Measurements from ENCODE around the gene TPSG1. TPM values are rescaled to one million over a fixed set of nuclear protein-coding genes. Genes with fewer than 3 reads are reported as not detected.
"Not testable (repeated sequence)": the region's sequence is repeated elsewhere in the genome, so short reads cannot be mapped to it uniquely, and the experiment has no call there.

Gene TPSG1
- total RNA-seq, 3 donors from 2014 or later (not counting 1 experiment from before 2014, with no cell fraction given), result 0.40 TPM; not detected in 2

GRCh38 chr16:1271380-1271723 lies 46.3 kb upstream of the TPSG1 start:
- intact Hi-C loops (cut with micrococcal nuclease), result no loop called here
- H3K27me3 Mint-ChIP-seq (ENCODE audit: low read depth in 2 of 2), result peaks cover 0 to 17% of the 10 kb centered on the region in 2 donors
- H3K27ac Mint-ChIP-seq, result no peak overlapping the region
- Histone ChIP-seq H3K27ac (ENCODE audit: low read length) (no peak overlapping the region), H3K9me3 (ENCODE audit: control insufficient read depth, insufficient read depth, low read length) (no peaks in the 10 kb centered on the region), H3K36me3 (ENCODE audit: control insufficient read depth, insufficient read depth, low read length) (no peaks in the 10 kb centered on the region), H3K4me3 (ENCODE audit: low read length) (no peak overlapping the region), H3K27me3 (ENCODE audit: control insufficient read depth, insufficient read depth, low read length) (no peaks in the 10 kb centered on the region), H3K4me1 (ENCODE audit: control insufficient read depth, insufficient read depth, low read length) (peaks cover 5% of the 10 kb centered on the region)
- TF ChIP-seq CTCF (IDR thresholded peaks at IDR 0.05), result no peak
- no peaks in the 10 kb centered on the region for H3K36me3 Mint-ChIP-seq
- H3K4me3 Mint-ChIP-seq, result no peak overlapping the region
- WGBS (ENCODE audit: insufficient coverage), result 79% methylated on average over 12 of the region's 12 CpGs
- no peak for ATAC-seq
- H3K9me3 Mint-ChIP-seq, result no peaks in the 10 kb centered on the region
- no peak for DNase-seq
- peaks cover 0 to 10% of the 10 kb centered on the region in 2 donors for H3K4me1 Mint-ChIP-seq

- H3K27me3 ChIP-seq (ENCODE audit: control insufficient read depth, insufficient read depth, low read length); ATAC-seq; DNase-seq; H3K36me3 ChIP-seq (ENCODE audit: control insufficient read depth, insufficient read depth, low read length); intact Hi-C loops (cut with micrococcal nuclease); H3K27ac Mint-ChIP-seq; H3K9me3 Mint-ChIP-seq; H3K4me1 Mint-ChIP-seq; H3K9me3 ChIP-seq (ENCODE audit: control insufficient read depth, insufficient read depth, low read length); H3K4me1 ChIP-seq (ENCODE audit: control insufficient read depth, insufficient read depth, low read length); H3K27ac ChIP-seq (ENCODE audit: low read length); H3K36me3 Mint-ChIP-seq; H3K4me3 ChIP-seq (ENCODE audit: low read length); H3K4me3 Mint-ChIP-seq: not testable (repeated sequence)
- peaks cover 0 to 15% of the 10 kb centered on the region in 2 donors for H3K27me3 Mint-ChIP-seq (ENCODE audit: low read depth in 2 of 2)
- WGBS (ENCODE audit: insufficient coverage), result 91% methylated on average over 7 of the region's 7 CpGs
Measured at GRCh38 chr16:1269418-1269817, 44.4 kb upstream of the TPSG1 start.

GRCh38 chr16:1265826-1266225 lies 40.8 kb upstream of the TPSG1 start:
- H3K4me3 ChIP-seq (ENCODE audit: low read length), result no peak overlapping the region
- no peak for TF ChIP-seq CTCF (IDR thresholded peaks at IDR 0.05)
- Mint-ChIP-seq H3K4me1 (no peaks in the 10 kb centered on the region), H3K4me3 (no peak overlapping the region), H3K27me3 (ENCODE audit: low read depth in 2 of 2) (peaks cover under 1 to 10% of the 10 kb centered on the region in 2 donors), H3K36me3 (no peaks in the 10 kb centered on the region), H3K27ac (no peak overlapping the region), H3K9me3 (no peaks in the 10 kb centered on the region)
- no peaks in the 10 kb centered on the region for H3K36me3 ChIP-seq (ENCODE audit: control insufficient read depth, insufficient read depth, low read length)
- H3K27ac ChIP-seq (ENCODE audit: low read length), result no peak overlapping the region
- intact Hi-C loops (cut with micrococcal nuclease), result no loop called here
- H3K9me3 ChIP-seq (ENCODE audit: control insufficient read depth, insufficient read depth, low read length), result no peaks in the 10 kb centered on the region
- ATAC-seq (no peak), DNase-seq (no peak)
- peaks cover 5% of the 10 kb centered on the region for H3K27me3 ChIP-seq (ENCODE audit: control insufficient read depth, insufficient read depth, low read length)
- WGBS (ENCODE audit: insufficient coverage), result 90% methylated on average over 19 of the region's 19 CpGs
- no peaks in the 10 kb centered on the region for H3K4me1 ChIP-seq (ENCODE audit: control insufficient read depth, insufficient read depth, low read length)

- Histone ChIP-seq H3K9me3 (ENCODE audit: control insufficient read depth, insufficient read depth, low read length) (no peaks in the 10 kb centered on the region), H3K36me3 (ENCODE audit: control insufficient read depth, insufficient read depth, low read length) (no peaks in the 10 kb centered on the region), H3K27ac (ENCODE audit: low read length) (no peak overlapping the region), H3K4me1 (ENCODE audit: control insufficient read depth, insufficient read depth, low read length) (no peaks in the 10 kb centered on the region), H3K4me3 (ENCODE audit: low read length) (no peak overlapping the region), H3K27me3 (ENCODE audit: control insufficient read depth, insufficient read depth, low read length) (peaks cover 5% of the 10 kb centered on the region)
- no peaks in the 10 kb centered on the region for H3K9me3 Mint-ChIP-seq
- TF ChIP-seq CTCF (IDR thresholded peaks at IDR 0.05), result no peak
- H3K27me3 Mint-ChIP-seq (ENCODE audit: low read depth in 2 of 2), result peaks cover 7 to 15% of the 10 kb centered on the region in 2 donors
- no peaks in the 10 kb centered on the region for H3K36me3 Mint-ChIP-seq
- WGBS (ENCODE audit: insufficient coverage), result 85% methylated on average over 13 of the region's 13 CpGs
- ATAC-seq (no peak), DNase-seq (no peak)
- no peaks in the 10 kb centered on the region for H3K4me1 Mint-ChIP-seq
- intact Hi-C loops (cut with micrococcal nuclease), result no loop called here
- no peak overlapping the region for H3K27ac Mint-ChIP-seq
- H3K4me3 Mint-ChIP-seq, result no peak overlapping the region
Measured at GRCh38 chr16:1265090-1265630, 40.1 kb upstream of the TPSG1 start.

Measured in natural killer cell (primary cell).